ENCODE measurements around the gene CD151.

The CD151 gene

GRCh38 chr11:869399-870126, 36.8 kb downstream of the CD151 start:
- no peak for DNase-seq (ENCODE audit: low read depth in 2 of 2, low spot score in 1 of 2)

GRCh38 chr11:870127-870413, 37.3 kb downstream of the CD151 start:
- DNase-seq (ENCODE audit: low read depth in 2 of 2, low spot score in 1 of 2): no peak

GRCh38 chr11:870418-870817, 37.7 kb downstream of the CD151 start:
- no peak for DNase-seq (ENCODE audit: low read depth in 2 of 2, low spot score in 1 of 2)

GRCh38 chr11:871472-871871, 38.7 kb downstream of the CD151 start:
- DNase-seq (ENCODE audit: low read depth in 2 of 2, low spot score in 1 of 2): no peak

- no peak for DNase-seq (ENCODE audit: low read depth in 2 of 2, low spot score in 1 of 2)
Observed at GRCh38 chr11:872799-873198, 40.0 kb downstream of the CD151 start.

- no peak for DNase-seq (ENCODE audit: low read depth in 2 of 2, low spot score in 1 of 2)
Observed at GRCh38 chr11:873706-874105, 41.0 kb downstream of the CD151 start.

- DNase-seq (ENCODE audit: low read depth in 2 of 2, low spot score in 1 of 2): no peak
Observed at GRCh38 chr11:875203-875602, 42.5 kb downstream of the CD151 start.

- no peak for DNase-seq (ENCODE audit: low read depth in 2 of 2, low spot score in 1 of 2)
Observed at GRCh38 chr11:875769-876301, 43.1 kb downstream of the CD151 start.

GRCh38 chr11:876545-876944, 43.8 kb downstream of the CD151 start:
- no peak for DNase-seq (ENCODE audit: low read depth in 2 of 2, low spot score in 1 of 2)

GRCh38 chr11:877565-877964, 44.8 kb downstream of the CD151 start:
- DNase-seq (ENCODE audit: low read depth in 2 of 2, low spot score in 1 of 2): no peak

- DNase-seq (ENCODE audit: low read depth in 2 of 2, low spot score in 1 of 2): no peak
Observed at GRCh38 chr11:880447-880846, 47.7 kb downstream of the CD151 start.

- DNase-seq (ENCODE audit: low read depth in 2 of 2, low spot score in 1 of 2): no peak
Observed at GRCh38 chr11:882596-882995, 49.8 kb downstream of the CD151 start.

GRCh38 chr11:883527-883926, 50.8 kb downstream of the CD151 start:
- DNase-seq (ENCODE audit: low read depth in 2 of 2, low spot score in 1 of 2): no peak

GRCh38 chr11:884578-885070, 51.9 kb downstream of the CD151 start:
- DNase-seq (ENCODE audit: low read depth in 2 of 2, low spot score in 1 of 2): no peak

GRCh38 chr11:886568-886967, 53.8 kb downstream of the CD151 start:
- DNase-seq (ENCODE audit: low read depth in 2 of 2, low spot score in 1 of 2): no peak

- no peak for DNase-seq (ENCODE audit: low read depth in 2 of 2, low spot score in 1 of 2)
Observed at GRCh38 chr11:887589-887988, 54.8 kb downstream of the CD151 start.
